GM18517 (cell line): ENCODE data around the gene COA8.

Source experiments
- ATAC-seq: cut with Tn5 transposase; IDR thresholded peaks from one replicate; pipeline ENCODE4 v1.9.1; 2021; ENCODE audit warnings: mild to moderate bottlenecking, moderate library complexity; ENCODE audit not compliant: unreplicated experiment

COA8 gene

GRCh38 chr14:103547941-103548462 is 14.8 kb upstream of the COA8 start:
- ATAC-seq, result no peak

DNA sequence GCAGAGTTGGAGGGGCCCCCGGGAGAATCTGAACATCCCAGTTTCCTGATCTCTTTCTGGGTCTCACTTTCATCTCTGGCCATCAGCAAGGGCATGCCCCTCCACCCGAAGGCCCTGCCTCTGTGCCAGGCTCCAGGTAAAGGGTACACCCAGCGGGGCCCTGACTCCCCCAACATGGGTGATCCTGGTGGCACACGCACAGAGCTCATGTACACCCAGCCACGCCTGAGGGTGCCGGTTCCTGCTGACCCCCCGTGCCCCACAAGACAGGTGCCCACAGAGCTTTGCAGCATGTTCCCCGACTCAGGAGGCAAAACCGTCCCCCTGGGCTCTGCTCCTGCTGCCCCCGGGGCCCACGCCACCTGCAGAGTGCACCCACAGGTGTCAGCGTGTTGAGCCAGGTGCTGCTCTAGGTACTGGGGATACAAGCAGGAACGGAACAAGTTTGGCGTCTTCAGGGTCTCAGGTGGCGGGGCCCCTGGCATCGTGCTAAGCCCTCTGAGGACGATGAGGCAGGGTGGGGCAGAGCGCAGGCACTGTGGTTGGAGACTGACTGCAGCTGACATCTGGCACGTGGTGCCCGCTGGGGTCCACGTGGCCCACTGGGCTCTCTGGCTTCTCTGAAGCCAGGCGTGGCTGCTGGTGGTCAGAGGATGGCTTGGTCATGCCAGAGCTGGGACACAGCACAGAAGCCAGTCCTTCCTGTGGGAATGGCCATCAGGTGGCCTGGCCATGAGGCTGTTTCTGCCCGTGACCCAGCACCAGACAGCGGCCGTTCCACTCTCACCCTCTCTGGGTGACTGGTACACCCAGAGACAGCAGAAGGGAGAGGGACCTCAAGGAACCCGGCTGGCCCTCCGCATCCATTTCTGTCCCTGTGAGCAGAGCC is 14.1 kb upstream of the COA8 start:
- ATAC-seq, result no peak

DNA sequence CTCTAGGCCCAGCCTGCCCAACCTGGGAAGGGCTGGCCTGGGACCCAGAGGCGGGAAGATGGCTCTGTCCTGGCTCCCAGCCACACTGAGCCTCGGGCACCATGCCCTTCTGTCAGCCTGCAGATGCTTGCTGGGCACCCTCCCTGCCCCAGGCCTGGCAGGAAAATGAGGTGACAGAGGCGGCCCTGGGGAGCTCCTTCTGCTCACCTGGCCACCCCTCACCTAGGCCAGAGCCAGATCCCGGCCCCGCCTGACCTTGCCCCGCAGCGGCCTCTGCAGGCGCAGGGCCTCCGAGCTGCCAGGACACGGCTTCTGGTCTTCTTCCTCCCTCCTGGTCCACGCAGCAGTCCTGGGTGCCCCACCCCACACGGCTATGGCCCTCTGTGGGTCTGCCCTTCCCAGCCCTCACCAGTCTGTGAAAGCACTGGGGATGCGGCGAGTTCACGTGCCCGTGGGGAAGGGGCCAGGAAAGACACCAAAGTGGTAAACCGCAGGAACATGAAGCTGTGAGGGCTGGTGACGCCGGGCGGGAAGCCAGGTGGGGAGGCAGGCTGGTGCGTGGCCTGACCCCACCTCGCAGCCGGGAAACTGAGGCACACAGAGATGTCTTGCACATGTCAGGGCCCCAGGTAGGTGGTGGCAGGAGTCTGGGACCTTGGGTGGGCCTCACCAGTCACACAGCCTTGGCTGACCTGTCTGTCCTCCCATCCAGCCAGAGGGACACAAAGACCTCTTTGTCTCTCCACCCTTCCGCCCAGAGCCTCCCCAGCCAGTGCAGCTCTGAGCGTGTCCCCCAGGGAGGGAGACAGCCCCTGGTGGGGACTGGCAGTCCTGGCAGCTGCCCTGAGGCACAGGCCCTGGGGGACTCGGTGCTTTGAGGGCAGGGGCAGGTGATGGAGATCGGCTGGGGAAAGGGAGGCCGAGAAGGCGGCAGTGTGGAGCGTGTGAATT is 13.1 kb upstream of the COA8 start:
- ATAC-seq, result no peak

DNA sequence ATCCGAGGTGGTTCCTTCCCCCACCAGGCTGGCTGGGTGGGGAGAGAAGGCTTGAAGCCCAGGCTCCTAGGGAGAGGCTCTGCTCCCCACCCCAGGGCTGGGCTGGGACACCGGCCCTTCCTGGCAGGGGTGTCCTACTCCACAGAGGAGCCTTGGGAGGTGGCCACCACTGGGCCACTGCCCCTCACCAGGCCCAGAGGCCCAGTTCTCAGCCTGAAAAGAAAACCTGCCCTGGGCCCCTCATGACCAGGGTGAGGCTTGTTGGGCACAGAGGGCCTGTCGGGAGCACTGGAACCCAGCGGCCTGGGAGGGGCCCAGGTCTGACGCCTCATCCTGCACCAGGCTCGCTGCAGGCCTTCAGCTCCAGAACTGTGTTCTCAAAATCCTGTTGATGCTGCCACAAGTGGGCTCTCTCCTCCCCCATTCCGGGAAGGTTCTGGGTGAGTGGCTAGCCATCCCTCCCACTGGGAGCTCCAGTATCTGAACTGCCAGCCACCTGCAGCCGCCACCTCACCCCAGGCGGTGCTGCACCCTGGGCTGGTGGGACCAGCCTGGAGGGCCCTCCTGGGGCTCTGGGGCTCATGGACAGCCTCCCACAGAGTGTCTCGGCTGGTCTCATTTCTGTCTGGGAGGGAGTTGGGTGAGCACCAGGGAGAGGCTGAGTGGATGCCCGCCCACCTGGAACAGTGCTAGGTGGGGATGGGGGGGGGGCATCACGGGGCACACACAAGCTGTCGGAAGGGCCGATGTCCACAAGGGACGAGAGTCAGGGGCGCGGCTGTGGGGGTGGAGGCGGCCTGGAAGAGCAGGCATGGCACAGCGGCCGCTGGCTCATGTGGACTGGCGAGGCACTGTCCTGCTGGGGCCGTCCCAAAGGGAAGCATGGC is 12.1 kb upstream of the COA8 start:
- no peak for ATAC-seq

DNA sequence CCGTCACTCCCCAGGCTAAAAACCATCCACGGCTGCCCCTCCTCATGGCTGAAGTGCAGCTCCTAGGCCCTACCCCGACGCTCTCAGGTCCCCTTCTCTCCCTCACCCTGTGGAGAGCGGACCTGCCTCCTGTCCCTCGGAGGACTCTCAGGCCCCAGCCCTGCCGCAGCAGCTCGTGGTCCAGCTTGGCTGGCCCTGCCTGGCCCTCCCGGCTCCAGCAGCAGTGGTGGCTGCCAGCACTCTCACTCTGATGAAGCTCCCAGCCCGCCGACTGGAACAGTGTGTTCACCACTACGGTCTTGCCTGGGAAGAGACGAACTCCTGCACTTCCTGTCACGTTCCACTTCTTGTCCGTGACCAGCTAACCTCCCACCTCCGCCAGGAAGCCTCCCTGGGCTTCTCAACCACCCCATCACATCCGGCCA is 11.4 kb upstream of the COA8 start:
- ATAC-seq, result no peak

DNA sequence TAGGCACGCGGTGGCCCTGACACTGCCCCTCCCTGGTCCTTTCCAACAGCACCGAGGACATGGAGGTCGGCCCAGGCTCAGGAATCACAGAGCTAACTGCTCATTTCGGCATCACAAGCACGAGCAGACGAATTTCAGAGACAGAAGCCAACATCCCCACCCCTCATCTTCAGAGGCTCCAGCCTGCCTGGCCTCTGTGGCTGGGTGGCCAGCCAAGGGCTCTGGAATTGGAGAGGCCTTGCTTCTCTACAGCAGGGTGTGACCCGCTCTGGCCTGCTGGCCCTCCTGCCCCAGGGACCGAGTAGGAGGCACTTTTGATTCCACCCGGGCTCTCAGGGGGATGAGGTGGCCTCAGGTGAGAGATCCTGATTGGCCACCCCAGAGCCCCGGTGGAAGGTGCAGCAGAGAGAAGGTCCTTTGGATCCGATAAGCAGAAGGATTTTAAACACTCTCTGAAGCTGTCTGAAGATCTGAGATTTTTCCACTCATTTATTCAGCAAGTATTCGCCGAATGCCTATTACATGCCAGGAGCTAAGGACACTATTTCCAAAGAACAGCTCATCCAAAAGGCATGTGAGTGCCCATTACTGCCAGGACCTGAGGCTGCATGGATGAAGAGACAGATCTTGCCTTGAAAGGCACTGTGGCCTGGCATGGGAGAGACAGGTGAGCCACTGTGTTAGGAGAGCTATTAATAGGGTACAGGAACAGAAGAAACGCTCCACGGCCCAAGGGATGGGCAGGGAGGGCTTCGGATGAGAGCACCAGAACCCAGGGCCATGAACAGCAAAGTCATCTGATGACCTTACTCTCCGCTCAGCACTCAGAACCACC is 10.5 kb upstream of the COA8 start:
- ATAC-seq, result no peak

DNA sequence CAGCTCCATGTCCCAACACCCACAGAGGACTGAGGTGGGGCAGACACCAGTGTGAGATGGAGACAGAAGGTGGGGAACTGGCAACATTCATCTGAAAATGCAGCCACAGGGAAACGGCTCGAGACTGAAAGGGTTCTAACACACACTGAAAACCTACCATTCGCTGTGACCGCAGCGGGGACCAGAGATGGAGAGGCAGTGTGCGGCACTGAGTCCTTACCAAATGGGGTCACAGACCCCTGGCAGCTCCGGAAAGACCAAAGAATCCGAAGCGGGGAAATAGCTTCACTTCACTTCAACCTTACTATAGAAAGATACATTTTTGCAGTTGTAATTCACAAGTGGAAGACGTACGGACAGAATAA is 9.9 kb upstream of the COA8 start:
- no peak for ATAC-seq

GRCh38 chr14:103555559-103556337 is 7.0 kb upstream of the COA8 start:
- ATAC-seq, result no peak

DNA sequence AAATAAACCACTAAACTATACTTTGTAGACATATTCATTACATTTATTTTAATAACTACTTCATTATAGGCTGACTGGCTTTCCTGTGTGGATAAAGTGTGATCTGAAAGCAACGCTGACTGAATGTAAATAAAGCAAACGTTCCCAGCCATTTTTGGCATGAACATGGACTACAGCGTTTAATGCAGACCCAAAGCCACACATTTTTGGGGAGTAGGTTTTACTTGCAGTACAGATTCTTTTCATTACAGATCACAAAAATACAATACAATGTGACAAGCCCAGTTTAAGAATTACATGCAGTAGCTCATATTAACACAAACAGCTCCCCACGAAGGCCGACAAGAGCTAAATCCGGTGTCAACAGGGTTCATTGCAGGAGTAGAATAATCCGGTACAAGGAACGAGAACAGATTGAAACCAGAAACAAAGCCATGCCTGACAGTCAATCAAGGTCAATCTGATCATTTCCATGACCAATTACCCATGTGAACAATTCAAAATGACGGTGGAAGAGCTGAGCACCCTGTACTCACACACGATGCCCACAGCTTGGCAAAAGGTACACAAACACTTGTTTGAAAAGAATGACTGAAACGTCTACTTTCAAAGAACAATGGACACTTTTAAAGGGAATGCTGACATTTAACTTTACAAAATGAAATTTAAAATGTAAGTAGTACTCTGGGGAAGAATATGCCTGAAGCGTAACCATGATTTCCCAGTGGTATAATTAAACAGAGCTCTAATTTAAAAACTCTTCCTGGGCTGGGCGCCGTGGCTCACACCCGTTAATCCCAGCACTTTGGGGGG is 5.6 kb upstream of the COA8 start:
- no peak for ATAC-seq

DNA sequence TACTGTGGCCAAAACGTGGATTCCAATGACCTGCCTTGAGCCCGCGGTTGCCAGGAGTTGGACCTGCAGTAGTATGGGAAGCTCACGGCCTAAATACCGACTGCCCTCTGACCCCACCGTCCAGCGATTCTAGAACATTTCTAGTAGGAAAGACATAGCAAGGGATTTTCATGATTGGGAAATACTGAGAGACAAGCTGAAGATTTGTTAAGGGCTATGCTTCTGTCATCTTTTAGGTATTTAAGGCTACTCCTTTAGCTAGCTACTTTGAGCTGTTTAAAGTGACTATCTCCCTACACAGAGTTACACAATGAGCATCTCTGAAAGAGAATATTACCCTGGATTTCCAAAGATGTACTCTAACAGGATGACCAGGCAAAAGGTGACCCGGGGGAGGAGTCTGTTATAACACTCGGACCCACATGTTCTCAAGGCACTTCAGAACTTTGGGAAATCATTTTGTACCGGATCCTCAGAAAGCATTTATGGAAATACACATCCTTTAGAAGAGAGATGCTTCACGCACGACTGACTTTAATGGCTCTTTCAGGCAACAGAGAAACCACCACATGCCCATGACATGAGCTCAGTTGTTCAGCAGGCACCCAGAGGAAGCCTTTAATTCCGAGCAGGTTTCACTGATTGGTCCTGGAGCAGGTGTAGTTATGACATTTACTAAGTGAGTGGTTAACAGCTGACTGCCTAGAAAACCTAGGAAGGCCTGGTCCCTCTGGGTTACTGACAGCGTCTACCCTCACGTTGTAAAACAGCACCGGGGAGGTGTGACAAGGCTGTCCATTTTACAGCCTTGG is 4.5 kb upstream of the COA8 start:
- no peak for ATAC-seq

DNA sequence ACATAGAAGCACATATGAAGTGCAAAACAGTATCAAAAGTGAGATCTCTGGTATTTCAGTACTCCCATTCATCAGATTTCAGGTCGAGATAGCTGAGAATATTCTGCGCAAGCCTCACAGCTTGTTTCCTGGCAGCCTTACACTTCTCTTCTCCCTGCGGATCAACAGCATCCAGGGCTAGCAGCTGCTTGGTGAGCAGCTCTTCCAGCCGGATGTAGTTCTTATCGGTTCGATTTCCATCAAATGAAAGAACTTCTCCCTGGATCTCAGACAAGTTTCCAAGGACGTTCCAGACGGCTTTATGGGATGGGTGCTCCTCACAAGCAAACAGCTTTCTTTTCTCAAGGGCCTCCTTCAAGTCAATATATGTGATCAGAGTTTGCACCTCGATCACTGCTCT is 3.0 kb upstream of the COA8 start:
- no peak for ATAC-seq

- ATAC-seq, result no peak
Observed at GRCh38 chr14:103560691-103561090, 2.1 kb upstream of the COA8 start.

GRCh38 chr14:103561381-103562178 is 1.2 kb upstream of the COA8 start:
- ATAC-seq, result no peak

DNA sequence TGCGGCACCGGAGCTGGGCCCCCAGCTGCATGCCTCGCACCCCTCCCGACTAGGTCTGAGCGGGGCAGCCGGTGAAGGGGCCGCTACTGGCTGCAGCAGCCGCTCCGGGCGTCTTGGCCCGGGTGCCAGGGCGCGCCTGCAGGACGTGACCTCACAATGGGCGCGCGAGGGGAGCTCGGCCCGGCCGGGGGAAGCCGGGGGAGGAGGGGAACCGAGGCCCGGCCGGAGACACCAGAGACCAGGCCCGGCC is 656 bp upstream of the COA8 start:
- peak; percentile 28 for ATAC-seq

DNA sequence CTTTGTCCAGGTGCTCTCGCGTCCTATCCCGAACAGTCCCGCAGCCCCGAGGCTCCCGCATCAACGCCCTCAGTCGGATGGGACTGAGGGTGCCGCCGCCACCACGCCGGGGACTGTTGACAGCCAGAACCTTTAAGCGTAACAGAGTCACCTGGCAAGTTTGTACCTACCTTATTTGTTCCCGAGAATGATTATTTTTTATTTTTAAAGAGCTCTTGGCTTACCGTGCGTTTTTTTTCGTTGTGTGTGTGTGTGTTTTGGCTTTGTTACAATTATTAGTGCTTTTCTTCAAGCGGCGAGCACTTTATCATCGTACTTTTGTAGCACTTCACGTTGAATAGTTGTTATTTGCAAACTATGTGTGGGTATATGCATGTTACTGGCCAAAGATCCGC is 463 bp downstream of the COA8 start:
- no peak for ATAC-seq

GRCh38 chr14:103563844-103564505 is 1.2 kb downstream of the COA8 start:
- ATAC-seq, result no peak
